Measurements from ENCODE around the gene CYP4F3.

DNA sequence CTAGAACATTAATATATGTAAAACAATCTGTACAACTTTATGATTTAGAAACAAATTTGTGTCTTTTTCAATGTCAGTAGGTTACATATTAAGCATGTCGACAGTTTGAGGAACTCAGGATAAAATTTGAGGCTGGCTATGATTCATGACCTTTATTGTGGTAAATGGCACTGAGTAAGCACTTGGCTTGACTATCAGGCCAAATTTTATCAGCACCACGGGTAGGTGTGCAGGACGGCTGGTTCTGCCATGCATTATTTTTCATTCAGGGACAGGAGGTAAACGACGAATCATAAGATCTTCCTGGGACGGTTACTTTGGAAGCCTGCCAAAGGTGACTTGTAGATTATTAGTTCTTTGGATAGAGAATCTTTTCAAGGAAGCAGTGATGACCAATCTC is 45.6 kb upstream of the CYP4F3 start:
- TF ChIP-seq ARHGAP35 (CRISPR knock-in tag; IDR thresholded peaks at IDR 0.05; ENCODE audit: borderline replicate concordance) (no peak), ZNF274 (CRISPR knock-in tag; IDR thresholded peaks at IDR 0.05) (no peak), JUND (CRISPR knock-in tag; IDR thresholded peaks at IDR 0.05) (no peak), ZNF589 (CRISPR knock-in tag; conservative IDR thresholded peaks at IDR 0.05) (no peak), NCOA2 (CRISPR knock-in tag; IDR thresholded peaks at IDR 0.05) (no peak), ZNF615 (CRISPR knock-in tag; IDR thresholded peaks at IDR 0.05; ENCODE audit: borderline replicate concordance) (no peak), ZNF563 (CRISPR knock-in tag; IDR thresholded peaks at IDR 0.05) (no peak), ONECUT2 (CRISPR knock-in tag; IDR thresholded peaks at IDR 0.05) (no peak)
- TF ChIP-seq, protein P1, sequence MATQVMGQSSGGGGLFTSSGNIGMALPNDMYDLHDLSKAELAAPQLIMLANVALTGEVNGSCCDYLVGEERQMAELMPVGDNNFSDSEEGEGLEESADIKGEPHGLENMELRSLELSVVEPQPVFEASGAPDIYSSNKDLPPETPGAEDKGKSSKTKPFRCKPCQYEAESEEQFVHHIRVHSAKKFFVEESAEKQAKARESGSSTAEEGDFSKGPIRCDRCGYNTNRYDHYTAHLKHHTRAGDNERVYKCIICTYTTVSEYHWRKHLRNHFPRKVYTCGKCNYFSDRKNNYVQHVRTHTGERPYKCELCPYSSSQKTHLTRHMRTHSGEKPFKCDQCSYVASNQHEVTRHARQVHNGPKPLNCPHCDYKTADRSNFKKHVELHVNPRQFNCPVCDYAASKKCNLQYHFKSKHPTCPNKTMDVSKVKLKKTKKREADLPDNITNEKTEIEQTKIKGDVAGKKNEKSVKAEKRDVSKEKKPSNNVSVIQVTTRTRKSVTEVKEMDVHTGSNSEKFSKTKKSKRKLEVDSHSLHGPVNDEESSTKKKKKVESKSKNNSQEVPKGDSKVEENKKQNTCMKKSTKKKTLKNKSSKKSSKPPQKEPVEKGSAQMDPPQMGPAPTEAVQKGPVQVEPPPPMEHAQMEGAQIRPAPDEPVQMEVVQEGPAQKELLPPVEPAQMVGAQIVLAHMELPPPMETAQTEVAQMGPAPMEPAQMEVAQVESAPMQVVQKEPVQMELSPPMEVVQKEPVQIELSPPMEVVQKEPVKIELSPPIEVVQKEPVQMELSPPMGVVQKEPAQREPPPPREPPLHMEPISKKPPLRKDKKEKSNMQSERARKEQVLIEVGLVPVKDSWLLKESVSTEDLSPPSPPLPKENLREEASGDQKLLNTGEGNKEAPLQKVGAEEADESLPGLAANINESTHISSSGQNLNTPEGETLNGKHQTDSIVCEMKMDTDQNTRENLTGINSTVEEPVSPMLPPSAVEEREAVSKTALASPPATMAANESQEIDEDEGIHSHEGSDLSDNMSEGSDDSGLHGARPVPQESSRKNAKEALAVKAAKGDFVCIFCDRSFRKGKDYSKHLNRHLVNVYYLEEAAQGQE (IDR thresholded peaks at IDR 0.05; ENCODE audit: borderline replicate concordance in 1 of 2, low read depth in 1 of 2, low read length in 2 of 2): no peak
- TF ChIP-seq, protein P2, sequence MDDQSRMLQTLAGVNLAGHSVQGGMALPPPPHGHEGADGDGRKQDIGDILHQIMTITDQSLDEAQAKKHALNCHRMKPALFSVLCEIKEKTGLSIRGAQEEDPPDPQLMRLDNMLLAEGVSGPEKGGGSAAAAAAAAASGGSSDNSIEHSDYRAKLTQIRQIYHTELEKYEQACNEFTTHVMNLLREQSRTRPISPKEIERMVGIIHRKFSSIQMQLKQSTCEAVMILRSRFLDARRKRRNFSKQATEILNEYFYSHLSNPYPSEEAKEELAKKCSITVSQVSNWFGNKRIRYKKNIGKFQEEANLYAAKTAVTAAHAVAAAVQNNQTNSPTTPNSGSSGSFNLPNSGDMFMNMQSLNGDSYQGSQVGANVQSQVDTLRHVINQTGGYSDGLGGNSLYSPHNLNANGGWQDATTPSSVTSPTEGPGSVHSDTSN (CRISPR knock-in tag; IDR thresholded peaks at IDR 0.05; ENCODE audit: borderline replicate concordance): no peak

Data from HepG2 (cell line).